VCaP (cell line): ENCODE data around the gene NKG7.
"Not testable (repeated sequence)": the region's sequence is repeated elsewhere in the genome, so short reads cannot be mapped to it uniquely, and the experiment has no call there.

ENCODE experiments used
- H3K27ac ChIP-seq: fragments of 450-650 bp; 2 replicates; pipeline ENCODE4 v1.5.1; 2017
- TF ChIP-seq, protein P1 (sequence below): fragments of 450-650 bp; conservative IDR thresholded peaks from 2 replicates; pipeline ENCODE4 v1.5.1; 2017; ENCODE audit warnings: mild to moderate bottlenecking, moderate library complexity

NKG7 gene

GRCh38 chr19:51415187-51415586, 42.7 kb upstream of the NKG7 start:
- H3K27ac ChIP-seq, result no peak overlapping the region
- TF ChIP-seq, protein P1, sequence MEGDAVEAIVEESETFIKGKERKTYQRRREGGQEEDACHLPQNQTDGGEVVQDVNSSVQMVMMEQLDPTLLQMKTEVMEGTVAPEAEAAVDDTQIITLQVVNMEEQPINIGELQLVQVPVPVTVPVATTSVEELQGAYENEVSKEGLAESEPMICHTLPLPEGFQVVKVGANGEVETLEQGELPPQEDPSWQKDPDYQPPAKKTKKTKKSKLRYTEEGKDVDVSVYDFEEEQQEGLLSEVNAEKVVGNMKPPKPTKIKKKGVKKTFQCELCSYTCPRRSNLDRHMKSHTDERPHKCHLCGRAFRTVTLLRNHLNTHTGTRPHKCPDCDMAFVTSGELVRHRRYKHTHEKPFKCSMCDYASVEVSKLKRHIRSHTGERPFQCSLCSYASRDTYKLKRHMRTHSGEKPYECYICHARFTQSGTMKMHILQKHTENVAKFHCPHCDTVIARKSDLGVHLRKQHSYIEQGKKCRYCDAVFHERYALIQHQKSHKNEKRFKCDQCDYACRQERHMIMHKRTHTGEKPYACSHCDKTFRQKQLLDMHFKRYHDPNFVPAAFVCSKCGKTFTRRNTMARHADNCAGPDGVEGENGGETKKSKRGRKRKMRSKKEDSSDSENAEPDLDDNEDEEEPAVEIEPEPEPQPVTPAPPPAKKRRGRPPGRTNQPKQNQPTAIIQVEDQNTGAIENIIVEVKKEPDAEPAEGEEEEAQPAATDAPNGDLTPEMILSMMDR, result no peak

GRCh38 chr19:51410950-51411748, 38.7 kb upstream of the NKG7 start:
- H3K27ac ChIP-seq, result no peak overlapping the region
- TF ChIP-seq, protein P1, result no peak

DNA sequence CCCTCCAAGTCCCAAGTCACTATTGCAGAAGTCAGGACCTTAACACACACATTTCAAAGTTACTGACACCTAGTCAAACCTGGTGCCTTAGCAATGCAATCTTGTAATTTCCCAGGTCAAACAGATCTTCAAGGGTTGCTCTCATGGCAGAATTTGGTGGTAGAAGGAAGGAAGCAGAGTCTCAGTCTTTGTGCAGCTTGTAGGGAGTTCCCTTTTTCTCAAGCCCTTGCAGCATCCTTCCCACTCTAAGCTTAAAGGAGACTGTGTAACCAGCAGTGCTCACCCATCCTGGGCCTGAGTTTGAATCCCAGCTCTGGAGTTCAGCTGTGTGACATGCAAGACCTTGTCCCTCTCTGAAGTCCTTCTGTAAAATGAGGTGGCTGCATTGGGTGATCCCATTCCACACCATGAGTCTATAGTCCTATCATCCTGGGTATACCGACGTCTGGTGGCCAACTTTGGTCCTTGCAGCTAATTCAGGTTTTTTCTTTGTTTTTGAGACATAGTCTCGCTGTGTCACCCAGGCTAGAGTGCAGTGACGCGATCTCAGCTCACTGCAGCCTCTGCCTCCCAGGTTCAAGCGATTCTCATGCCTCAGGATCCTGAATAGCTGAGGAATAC, 35.2 kb upstream of the NKG7 start:
- no peak overlapping the region for H3K27ac ChIP-seq
- TF ChIP-seq, protein P1, result no peak

GRCh38 chr19:51402117-51402516, 29.7 kb upstream of the NKG7 start:
- TF ChIP-seq, protein P1, result no peak
- H3K27ac ChIP-seq, result no peak overlapping the region

DNA sequence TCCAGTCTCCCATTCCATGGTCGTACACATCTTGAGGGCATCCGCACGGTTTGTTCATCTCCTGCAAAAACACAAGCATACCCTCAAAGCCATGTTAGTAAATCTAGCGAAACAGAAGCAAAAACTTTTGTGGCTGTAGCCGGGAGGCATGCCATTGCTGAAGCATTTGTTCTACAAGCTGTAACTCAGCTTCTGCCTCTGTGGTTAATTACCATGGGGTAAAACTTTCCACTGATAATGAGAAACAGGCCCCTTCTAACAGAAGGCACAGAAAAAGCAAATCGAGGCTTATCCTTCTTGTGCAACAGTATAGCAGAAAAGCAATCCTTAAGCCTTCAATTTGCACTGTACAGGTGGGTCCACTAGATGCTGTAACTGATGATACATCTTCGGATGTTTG, 27.5 kb upstream of the NKG7 start:
- not testable (repeated sequence) for H3K27ac ChIP-seq

DNA sequence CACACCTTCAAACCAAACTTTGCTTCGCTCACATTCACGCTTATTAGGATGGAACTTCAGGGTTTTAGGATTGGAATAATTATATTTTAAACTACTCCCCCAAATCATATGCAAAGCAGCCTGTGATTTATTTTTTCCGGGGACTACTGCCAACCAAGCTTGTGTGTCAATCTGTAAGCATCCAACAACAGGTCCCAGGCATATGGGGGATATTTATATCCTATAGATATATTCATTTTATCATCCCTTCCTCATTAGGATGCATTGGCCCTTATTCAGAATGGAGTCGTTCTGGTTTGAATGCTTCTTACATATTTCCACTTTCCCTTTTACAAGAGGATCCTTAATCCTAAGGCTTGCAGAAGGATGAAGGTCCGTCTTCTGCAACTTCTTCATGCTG, 26.8 kb upstream of the NKG7 start:
- H3K27ac ChIP-seq, result no peak overlapping the region
- TF ChIP-seq, protein P1, result no peak

GRCh38 chr19:51398096-51398704, 25.7 kb upstream of the NKG7 start:
- H3K27ac ChIP-seq, result no peak overlapping the region
- TF ChIP-seq, protein P1, result peak; percentile 87

- H3K27ac ChIP-seq, result not testable (repeated sequence)
Measured at GRCh38 chr19:51397453-51397852, 25.0 kb upstream of the NKG7 start.
